IMR-90 (cell line): Measurements from ENCODE around the gene UNC13C.

Experiments
- CEBPB ChIP-seq: IDR thresholded peaks from 2 replicates; pipeline ENCODE4 v1.6.1; 2012; ENCODE audit warnings: low read depth, low read length, improper control_type of control experiment
- CHD1 ChIP-seq: IDR thresholded peaks from 2 replicates; pipeline ENCODE4 v1.6.1; 2012; ENCODE audit warnings: low read depth, low read length, improper control_type of control experiment
- MXI1 ChIP-seq: IDR thresholded peaks from 2 replicates; pipeline ENCODE4 v1.6.1; 2012; ENCODE audit warnings: low read depth, mild to moderate bottlenecking, low read length, moderate library complexity, borderline replicate concordance
- POLR2A ChIP-seq: IDR thresholded peaks from 2 replicates; pipeline ENCODE4 v1.6.1; 2012; ENCODE audit warnings: mild to moderate bottlenecking, low read depth, low read length
- RAD21 ChIP-seq: IDR thresholded peaks from 2 replicates; pipeline ENCODE4 v1.6.1; 2012; ENCODE audit warnings: low read length, improper control_type of control experiment
- RCOR1 ChIP-seq: IDR thresholded peaks from 2 replicates; pipeline ENCODE4 v1.6.1; 2012; ENCODE audit warnings: mild to moderate bottlenecking, low read length, improper control_type of control experiment; ENCODE audit not compliant: insufficient replicate concordance
- RFX5 ChIP-seq: IDR thresholded peaks from 2 replicates; pipeline ENCODE4 v1.8.0; 2012; ENCODE audit warnings: low read depth, mild to moderate bottlenecking, low read length, moderate library complexity
- SMC3 ChIP-seq: fragments of 150-350 bp; IDR thresholded peaks from 2 replicates; pipeline ENCODE4 v1.6.1; 2016; ENCODE audit warnings: low read depth, mild to moderate bottlenecking, antibody characterized with exemption, low read length, moderate library complexity
- TF ChIP-seq, protein P1 (sequence below): conservative IDR thresholded peaks from 2 replicates; pipeline ENCODE4 v1.5.1; 2012; ENCODE audit warnings: mild to moderate bottlenecking, low read depth, low read length, improper control_type of control experiment
- TF ChIP-seq, protein P2 (sequence below): fragments of 150-350 bp; IDR thresholded peaks from 2 replicates; pipeline ENCODE4 v1.6.1; 2017; ENCODE audit warnings: mild to moderate bottlenecking, antibody characterized with exemption, low read length, low read depth
- TF ChIP-seq, protein P3 (sequence below): fragments of 150-350 bp; IDR thresholded peaks from 2 replicates; pipeline ENCODE4 v1.6.1; 2016; ENCODE audit warnings: low read depth, mild to moderate bottlenecking, low read length, moderate library complexity, borderline replicate concordance

DNA sequence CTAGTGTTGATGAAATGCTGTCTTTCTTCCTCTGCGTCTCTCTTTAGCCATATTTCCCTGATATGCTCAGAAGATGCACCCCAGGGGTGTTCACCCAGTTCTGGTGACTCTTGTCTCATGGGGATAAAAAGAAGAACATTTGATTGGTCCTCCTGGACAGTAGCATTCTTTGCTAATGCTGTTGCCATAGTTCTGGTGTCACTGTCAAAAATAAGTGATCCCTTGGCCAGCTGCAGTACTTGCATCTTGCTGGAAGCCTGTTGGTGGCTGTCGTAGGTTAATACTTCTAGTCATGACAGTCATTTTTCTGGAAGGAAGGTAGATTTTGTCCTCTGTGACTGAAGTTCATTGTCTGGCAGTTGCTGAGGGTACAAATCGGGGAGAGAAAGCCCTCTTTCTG, 124.5 kb downstream of the UNC13C start:
- TF ChIP-seq RAD21 (no peak), RCOR1 (no peak), POLR2A (no peak), SMC3 (no peak), CEBPB (no peak), RFX5 (no peak), MXI1 (no peak), CHD1 (no peak)
- TF ChIP-seq, protein P1, sequence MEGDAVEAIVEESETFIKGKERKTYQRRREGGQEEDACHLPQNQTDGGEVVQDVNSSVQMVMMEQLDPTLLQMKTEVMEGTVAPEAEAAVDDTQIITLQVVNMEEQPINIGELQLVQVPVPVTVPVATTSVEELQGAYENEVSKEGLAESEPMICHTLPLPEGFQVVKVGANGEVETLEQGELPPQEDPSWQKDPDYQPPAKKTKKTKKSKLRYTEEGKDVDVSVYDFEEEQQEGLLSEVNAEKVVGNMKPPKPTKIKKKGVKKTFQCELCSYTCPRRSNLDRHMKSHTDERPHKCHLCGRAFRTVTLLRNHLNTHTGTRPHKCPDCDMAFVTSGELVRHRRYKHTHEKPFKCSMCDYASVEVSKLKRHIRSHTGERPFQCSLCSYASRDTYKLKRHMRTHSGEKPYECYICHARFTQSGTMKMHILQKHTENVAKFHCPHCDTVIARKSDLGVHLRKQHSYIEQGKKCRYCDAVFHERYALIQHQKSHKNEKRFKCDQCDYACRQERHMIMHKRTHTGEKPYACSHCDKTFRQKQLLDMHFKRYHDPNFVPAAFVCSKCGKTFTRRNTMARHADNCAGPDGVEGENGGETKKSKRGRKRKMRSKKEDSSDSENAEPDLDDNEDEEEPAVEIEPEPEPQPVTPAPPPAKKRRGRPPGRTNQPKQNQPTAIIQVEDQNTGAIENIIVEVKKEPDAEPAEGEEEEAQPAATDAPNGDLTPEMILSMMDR = no peak
- TF ChIP-seq, protein P2, sequence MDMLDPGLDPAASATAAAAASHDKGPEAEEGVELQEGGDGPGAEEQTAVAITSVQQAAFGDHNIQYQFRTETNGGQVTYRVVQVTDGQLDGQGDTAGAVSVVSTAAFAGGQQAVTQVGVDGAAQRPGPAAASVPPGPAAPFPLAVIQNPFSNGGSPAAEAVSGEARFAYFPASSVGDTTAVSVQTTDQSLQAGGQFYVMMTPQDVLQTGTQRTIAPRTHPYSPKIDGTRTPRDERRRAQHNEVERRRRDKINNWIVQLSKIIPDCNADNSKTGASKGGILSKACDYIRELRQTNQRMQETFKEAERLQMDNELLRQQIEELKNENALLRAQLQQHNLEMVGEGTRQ = no peak
- TF ChIP-seq, protein P3, sequence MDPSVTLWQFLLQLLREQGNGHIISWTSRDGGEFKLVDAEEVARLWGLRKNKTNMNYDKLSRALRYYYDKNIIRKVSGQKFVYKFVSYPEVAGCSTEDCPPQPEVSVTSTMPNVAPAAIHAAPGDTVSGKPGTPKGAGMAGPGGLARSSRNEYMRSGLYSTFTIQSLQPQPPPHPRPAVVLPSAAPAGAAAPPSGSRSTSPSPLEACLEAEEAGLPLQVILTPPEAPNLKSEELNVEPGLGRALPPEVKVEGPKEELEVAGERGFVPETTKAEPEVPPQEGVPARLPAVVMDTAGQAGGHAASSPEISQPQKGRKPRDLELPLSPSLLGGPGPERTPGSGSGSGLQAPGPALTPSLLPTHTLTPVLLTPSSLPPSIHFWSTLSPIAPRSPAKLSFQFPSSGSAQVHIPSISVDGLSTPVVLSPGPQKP = no peak
